ENCODE measurements around the gene MRPL3. TPM values are rescaled to one million over a fixed set of nuclear protein-coding genes. Genes with fewer than 3 reads are reported as not detected.
A peak's percentile ranks its signal among the peaks of the same experiment; 100 is the strongest.

Gene MRPL3
- total RNA-seq, 4 donors from 2014 or later, result 50.7 to 73.4 (median 57.4) TPM

DNA sequence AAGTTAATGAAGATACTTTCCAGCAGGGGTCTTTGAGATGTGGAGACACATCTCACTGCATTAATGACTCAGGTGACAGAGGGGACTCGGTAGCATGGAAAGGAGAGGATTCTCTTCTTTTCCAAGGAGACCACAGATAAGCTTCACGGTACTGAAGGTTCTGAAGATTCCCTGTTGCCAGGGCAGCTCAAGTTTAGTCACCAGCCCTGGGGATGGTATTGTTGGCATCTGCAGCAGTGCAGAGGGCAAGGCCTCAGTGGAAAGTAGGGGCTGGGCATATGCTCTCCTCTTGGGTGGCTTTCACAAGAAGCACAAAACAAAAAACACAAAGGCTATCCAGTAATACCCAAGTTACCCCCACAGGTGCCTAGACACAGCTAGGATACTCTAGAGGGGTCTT is 38.0 kb upstream of the MRPL3 start:
- Histone ChIP-seq H3K27me3 (no peaks in the 10 kb centered on the region), H3K4me3 (no peak overlapping the region), H3K27ac (replicated peaks in 1 of 4) (peak overlapping the region in 1 of 4 donors; percentile 2), H3K4me1 (peaks cover 0 to 28% (median 17%) of the 10 kb centered on the region in 4 donors), H3K36me3 (no peaks in the 10 kb centered on the region), H3K9me3 (no peaks in the 10 kb centered on the region)
- TF ChIP-seq, protein P1, sequence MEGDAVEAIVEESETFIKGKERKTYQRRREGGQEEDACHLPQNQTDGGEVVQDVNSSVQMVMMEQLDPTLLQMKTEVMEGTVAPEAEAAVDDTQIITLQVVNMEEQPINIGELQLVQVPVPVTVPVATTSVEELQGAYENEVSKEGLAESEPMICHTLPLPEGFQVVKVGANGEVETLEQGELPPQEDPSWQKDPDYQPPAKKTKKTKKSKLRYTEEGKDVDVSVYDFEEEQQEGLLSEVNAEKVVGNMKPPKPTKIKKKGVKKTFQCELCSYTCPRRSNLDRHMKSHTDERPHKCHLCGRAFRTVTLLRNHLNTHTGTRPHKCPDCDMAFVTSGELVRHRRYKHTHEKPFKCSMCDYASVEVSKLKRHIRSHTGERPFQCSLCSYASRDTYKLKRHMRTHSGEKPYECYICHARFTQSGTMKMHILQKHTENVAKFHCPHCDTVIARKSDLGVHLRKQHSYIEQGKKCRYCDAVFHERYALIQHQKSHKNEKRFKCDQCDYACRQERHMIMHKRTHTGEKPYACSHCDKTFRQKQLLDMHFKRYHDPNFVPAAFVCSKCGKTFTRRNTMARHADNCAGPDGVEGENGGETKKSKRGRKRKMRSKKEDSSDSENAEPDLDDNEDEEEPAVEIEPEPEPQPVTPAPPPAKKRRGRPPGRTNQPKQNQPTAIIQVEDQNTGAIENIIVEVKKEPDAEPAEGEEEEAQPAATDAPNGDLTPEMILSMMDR (IDR thresholded peaks at IDR 0.05), result no peak
- TF ChIP-seq EP300 (IDR thresholded peaks at IDR 0.05) (no peak), POLR2AphosphoS5 (IDR thresholded peaks at IDR 0.05) (no peak), POLR2A (IDR thresholded peaks at IDR 0.05; ENCODE audit: low read depth) (no peak)
- intact Hi-C loops (cut with DNase I), result no loop called here
- 75% methylated on average over 2 of the region's 2 CpGs for WGBS
- peak; percentile 77 for DNase-seq (ENCODE audit: extremely low spot score)

DNA sequence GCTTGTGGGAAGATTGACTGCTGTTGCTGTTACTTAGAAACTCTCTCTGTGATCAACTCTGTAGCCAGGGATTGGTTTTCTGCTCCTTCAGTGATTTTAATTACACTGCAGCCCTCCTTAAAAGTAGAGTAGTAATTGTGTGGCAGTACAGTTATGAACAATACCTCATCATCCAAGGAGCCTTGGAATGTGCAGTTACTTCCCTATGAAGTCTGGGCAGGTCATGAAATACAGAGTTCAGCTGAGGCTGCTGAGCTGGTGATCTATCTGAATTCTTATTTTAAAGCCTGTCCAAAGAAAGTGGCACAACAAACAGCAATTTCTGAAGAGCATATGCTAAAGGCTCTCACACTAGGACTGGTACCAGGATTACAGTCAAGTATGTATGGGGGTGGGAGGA is 37.4 kb upstream of the MRPL3 start:
- peak; percentile 64 for DNase-seq (ENCODE audit: extremely low spot score)
- TF ChIP-seq POLR2AphosphoS5 (IDR thresholded peaks at IDR 0.05), result no peak
- TF ChIP-seq POLR2A (IDR thresholded peaks at IDR 0.05; ENCODE audit: low read depth), result no peak
- TF ChIP-seq, protein P1 (IDR thresholded peaks at IDR 0.05), result no peak
- TF ChIP-seq EP300 (IDR thresholded peaks at IDR 0.05), result no peak
- intact Hi-C loops (cut with DNase I), result no loop called here
- Histone ChIP-seq H3K27me3 (no peaks in the 10 kb centered on the region), H3K4me1 (peaks cover 0 to 28% (median 17%) of the 10 kb centered on the region in 4 donors), H3K36me3 (no peaks in the 10 kb centered on the region), H3K27ac (replicated peaks in 1 of 4) (peak overlapping the region in 1 of 4 donors; percentile 2), H3K9me3 (no peaks in the 10 kb centered on the region), H3K4me3 (no peak overlapping the region)

DNA sequence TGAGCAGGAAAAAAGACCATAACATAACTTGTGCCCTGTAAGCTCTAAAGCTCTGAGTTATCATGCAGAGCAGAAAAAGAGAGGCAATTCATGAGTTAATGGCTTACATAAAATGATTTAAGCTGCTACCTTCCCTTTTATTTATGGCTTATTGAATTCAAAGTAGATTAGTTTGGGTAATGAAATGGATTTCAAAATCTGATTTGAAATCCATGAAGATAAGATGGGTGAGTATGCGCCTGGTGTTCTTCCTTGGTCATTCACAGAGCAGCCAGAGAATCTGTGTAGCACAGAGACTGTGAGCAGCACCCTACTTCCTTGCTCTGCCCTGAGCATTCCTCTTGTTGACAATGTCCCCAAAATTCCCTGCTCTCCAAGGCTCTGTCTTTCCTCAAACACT is 36.2 kb upstream of the MRPL3 start:
- intact Hi-C loops (cut with DNase I), result no loop called here
- Histone ChIP-seq H3K4me1 (peaks cover 0 to 22% (median 12%) of the 10 kb centered on the region in 4 donors), H3K27ac (replicated peaks in 1 of 4) (no peak overlapping the region), H3K36me3 (no peaks in the 10 kb centered on the region), H3K4me3 (no peak overlapping the region), H3K9me3 (no peaks in the 10 kb centered on the region), H3K27me3 (no peaks in the 10 kb centered on the region)
- no peak for DNase-seq (ENCODE audit: extremely low spot score)
- WGBS, result 81% methylated on average over 1 of the region's 1 CpG
- TF ChIP-seq POLR2AphosphoS5 (IDR thresholded peaks at IDR 0.05) (no peak), POLR2A (IDR thresholded peaks at IDR 0.05; ENCODE audit: low read depth) (no peak), EP300 (IDR thresholded peaks at IDR 0.05) (no peak)
- TF ChIP-seq, protein P1 (IDR thresholded peaks at IDR 0.05), result no peak

DNA sequence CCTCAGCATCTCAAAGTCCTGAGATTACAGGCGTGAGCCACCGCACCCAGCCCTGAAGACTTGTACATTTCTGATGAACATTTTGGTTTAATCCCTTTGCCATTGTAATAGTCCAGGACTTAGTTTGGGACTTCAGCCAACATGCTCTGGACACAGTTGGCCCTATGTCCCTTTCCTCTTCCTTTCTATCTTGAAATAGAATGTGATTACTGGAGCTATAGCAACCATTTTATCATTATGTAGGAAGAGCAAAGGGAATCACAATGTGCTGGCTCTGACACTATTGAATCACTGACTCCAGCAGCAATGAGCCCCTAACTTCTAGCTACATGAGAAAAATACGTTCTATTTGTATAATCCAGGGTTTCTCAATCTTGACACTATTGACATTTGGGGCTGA is 34.8 kb upstream of the MRPL3 start:
- DNase-seq (ENCODE audit: extremely low spot score), result no peak
- Histone ChIP-seq H3K27ac (replicated peaks in 1 of 4) (no peak overlapping the region), H3K9me3 (no peaks in the 10 kb centered on the region), H3K4me3 (no peak overlapping the region), H3K4me1 (peaks cover 0 to 15% (median 6%) of the 10 kb centered on the region in 4 donors), H3K27me3 (no peaks in the 10 kb centered on the region), H3K36me3 (no peaks in the 10 kb centered on the region)
- TF ChIP-seq POLR2A (IDR thresholded peaks at IDR 0.05; ENCODE audit: low read depth) (no peak), POLR2AphosphoS5 (IDR thresholded peaks at IDR 0.05) (no peak), EP300 (IDR thresholded peaks at IDR 0.05) (no peak)
- TF ChIP-seq, protein P1 (IDR thresholded peaks at IDR 0.05), result no peak
- intact Hi-C loops (cut with DNase I), result no loop called here
- WGBS, result 95% methylated on average over 3 of the region's 3 CpGs

DNA sequence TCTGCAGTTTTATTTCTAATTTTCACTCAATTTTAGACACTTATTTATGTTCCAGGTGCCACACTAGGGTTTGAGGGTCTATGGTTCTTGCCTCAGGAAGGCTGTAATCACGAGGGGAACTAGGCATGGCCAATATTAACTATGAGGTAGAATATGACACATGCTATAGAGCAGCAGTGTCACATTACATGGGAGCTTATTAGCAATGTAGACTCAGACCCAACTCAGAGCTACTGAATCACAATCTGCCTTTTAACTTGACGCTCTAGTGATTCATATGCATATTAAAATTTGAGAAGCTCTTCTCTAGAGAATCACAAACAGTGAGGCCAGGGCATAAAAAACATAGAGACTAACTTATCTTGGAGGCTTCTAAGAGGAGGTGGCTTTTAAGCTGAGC is 32.8 kb upstream of the MRPL3 start:
- intact Hi-C loops (cut with DNase I), result no loop called here
- Histone ChIP-seq H3K9me3 (no peaks in the 10 kb centered on the region), H3K27me3 (no peaks in the 10 kb centered on the region), H3K36me3 (no peaks in the 10 kb centered on the region), H3K4me3 (no peak overlapping the region), H3K4me1 (peaks cover 0 to 10% (median 3%) of the 10 kb centered on the region in 4 donors), H3K27ac (replicated peaks in 1 of 4) (no peak overlapping the region)
- 52% methylated on average over 2 of the region's 2 CpGs for WGBS
- no peak for DNase-seq (ENCODE audit: extremely low spot score)
- no peak for TF ChIP-seq POLR2A (IDR thresholded peaks at IDR 0.05; ENCODE audit: low read depth)
- no peak for TF ChIP-seq EP300 (IDR thresholded peaks at IDR 0.05)
- TF ChIP-seq, protein P1 (IDR thresholded peaks at IDR 0.05), result no peak
- TF ChIP-seq POLR2AphosphoS5 (IDR thresholded peaks at IDR 0.05), result no peak
